Neural crest cell (in vitro differentiated cells): ENCODE results near the gene FKBP11. TPM values are rescaled to one million over a fixed set of nuclear protein-coding genes. Genes with fewer than 3 reads are reported as not detected.

Source experiments
- DNase-seq: peaks from one replicate; pipeline ENCODE4 v3.0.0; 2021; ENCODE audit warnings: low read depth, mixed read lengths, low spot score
- H3K27ac Mint-ChIP-seq: one replicate; pipeline ENCODE4 v1.8.0; 2021; ENCODE audit warnings: mild to moderate bottlenecking, mixed read lengths; ENCODE audit not compliant: unreplicated experiment
- H3K27me3 Mint-ChIP-seq: 2 replicates; pipeline ENCODE4 v1.8.0; 2021; ENCODE audit warnings: low read depth, mild to moderate bottlenecking, mixed read lengths
- H3K36me3 Mint-ChIP-seq: 2 replicates; pipeline ENCODE4 v1.8.0; 2021; ENCODE audit warnings: low read depth, mild to moderate bottlenecking, mixed read lengths
- H3K4me1 Mint-ChIP-seq: 2 replicates; pipeline ENCODE4 v1.8.0; 2021; ENCODE audit warnings: mixed read lengths
- H3K4me3 Mint-ChIP-seq: one replicate; pipeline ENCODE4 v1.8.0; 2021; ENCODE audit warnings: mild to moderate bottlenecking, mixed read lengths
- H3K9me3 Mint-ChIP-seq: 2 replicates; pipeline ENCODE4 v1.8.0; 2021; ENCODE audit warnings: mixed read lengths
- CTCF ChIP-seq: fragments of 200-600 bp; sonication (generic); conservative IDR thresholded peaks from 2 replicates; pipeline ENCODE4 v1.5.0; 2021; ENCODE audit warnings: antibody characterized with exemption, mild to moderate bottlenecking
- long read RNA-seq: library from polyadenylated mRNA; unstranded; transcript quantifications from one replicate; pipeline ENCODE4 v2.0.0, GENCODE V29; 2020
- total RNA-seq: library from RNA; stranded (reverse); gene quantifications from 2 replicates; pipeline ENCODE4 v1.2.1, GENCODE V29; 2021

The FKBP11 gene
- total RNA-seq = 15.1 and 18.6 TPM in 2 replicates
- long read RNA-seq = 0 reads

- H3K9me3 Mint-ChIP-seq = no peaks in the 10 kb centered on the region
- peak; percentile 12 for DNase-seq
- H3K4me3 Mint-ChIP-seq = peak within 1 kb of the TSS; percentile 82
- peaks cover 4% of the 10 kb centered on the region for H3K4me1 Mint-ChIP-seq
- no peak for TF ChIP-seq CTCF
- H3K27me3 Mint-ChIP-seq = peaks cover 3% of the 10 kb centered on the region
- H3K27ac Mint-ChIP-seq = no peak within 1 kb of the TSS
- peaks cover 30% of the 10 kb centered on the region for H3K36me3 Mint-ChIP-seq
These were observed at the start of gene FKBP11 for GRCh38 chr12:48925304-48926011. TSS of gene FKBP11 (minus strand) at chr12:48925492. CDS start at chr12:48925428, 64 bp downstream.

DNA sequence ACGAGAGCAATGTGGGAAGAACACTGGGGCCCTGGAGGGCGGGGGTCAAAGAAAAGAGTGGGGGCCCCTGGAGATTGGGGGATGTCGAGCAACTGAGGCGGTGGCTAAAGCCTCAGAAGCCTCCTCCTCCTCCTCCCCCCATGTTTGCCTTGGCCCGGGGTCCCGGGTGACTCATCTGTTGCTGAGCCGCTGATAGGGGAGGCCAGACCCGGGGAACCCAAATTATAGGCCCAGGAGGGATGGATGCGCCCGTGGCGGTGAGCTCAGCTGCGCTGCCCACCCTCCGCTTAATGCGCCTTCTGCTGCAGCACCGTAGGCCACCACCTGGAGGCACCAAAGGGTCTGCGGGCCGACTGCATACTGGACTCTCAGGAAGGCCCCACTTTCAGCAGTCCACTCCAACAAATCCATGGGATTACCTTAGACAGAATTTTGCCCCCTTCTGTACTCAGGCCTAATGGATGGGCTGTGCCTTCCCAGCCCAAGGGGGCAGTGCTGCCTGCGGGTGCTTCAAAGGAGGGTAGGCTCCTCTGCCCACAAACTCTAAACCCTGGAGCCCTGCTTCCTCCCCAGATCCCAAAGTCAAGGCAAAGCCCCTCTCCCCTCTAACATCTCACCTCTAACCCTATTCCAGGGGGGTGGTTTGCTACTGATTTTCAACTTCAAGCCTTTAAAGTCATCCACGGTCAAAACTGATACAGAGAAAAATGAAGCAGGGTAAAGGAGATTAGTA lies 48.8 kb upstream of the FKBP11 start:
- Mint-ChIP-seq H3K27ac (no peak overlapping the region), H3K36me3 (no peaks in the 10 kb centered on the region), H3K4me1 (peaks cover 26% of the 10 kb centered on the region), H3K4me3 (no peak overlapping the region), H3K9me3 (no peaks in the 10 kb centered on the region), H3K27me3 (peaks cover 99% of the 10 kb centered on the region)
- peak; percentile 71 for DNase-seq
- TF ChIP-seq CTCF = peak; percentile 66

- no peaks in the 10 kb centered on the region for H3K36me3 Mint-ChIP-seq
- H3K4me3 Mint-ChIP-seq = no peak overlapping the region
These were observed 48.2 kb upstream of the FKBP11 start for GRCh38 chr12:48973531-48973930.

GRCh38 chr12:48972952-48973483 lies 47.7 kb upstream of the FKBP11 start:
- H3K36me3 Mint-ChIP-seq = no peaks in the 10 kb centered on the region
- DNase-seq = no peak
- H3K4me1 Mint-ChIP-seq = peaks cover 23% of the 10 kb centered on the region
- H3K4me3 Mint-ChIP-seq = no peak overlapping the region
- H3K9me3 Mint-ChIP-seq = no peaks in the 10 kb centered on the region
- H3K27ac Mint-ChIP-seq = no peak overlapping the region
- no peak for TF ChIP-seq CTCF
- peaks cover 99% of the 10 kb centered on the region for H3K27me3 Mint-ChIP-seq

More at GRCh38 chr12:48973531-48973930, 48.2 kb upstream of the FKBP11 start:
- H3K9me3 Mint-ChIP-seq = no peaks in the 10 kb centered on the region
- H3K4me1 Mint-ChIP-seq = peaks cover 23% of the 10 kb centered on the region
- no peak overlapping the region for H3K27ac Mint-ChIP-seq
- no peak for DNase-seq
- H3K27me3 Mint-ChIP-seq = peaks cover 99% of the 10 kb centered on the region
- no peak for TF ChIP-seq CTCF

DNA sequence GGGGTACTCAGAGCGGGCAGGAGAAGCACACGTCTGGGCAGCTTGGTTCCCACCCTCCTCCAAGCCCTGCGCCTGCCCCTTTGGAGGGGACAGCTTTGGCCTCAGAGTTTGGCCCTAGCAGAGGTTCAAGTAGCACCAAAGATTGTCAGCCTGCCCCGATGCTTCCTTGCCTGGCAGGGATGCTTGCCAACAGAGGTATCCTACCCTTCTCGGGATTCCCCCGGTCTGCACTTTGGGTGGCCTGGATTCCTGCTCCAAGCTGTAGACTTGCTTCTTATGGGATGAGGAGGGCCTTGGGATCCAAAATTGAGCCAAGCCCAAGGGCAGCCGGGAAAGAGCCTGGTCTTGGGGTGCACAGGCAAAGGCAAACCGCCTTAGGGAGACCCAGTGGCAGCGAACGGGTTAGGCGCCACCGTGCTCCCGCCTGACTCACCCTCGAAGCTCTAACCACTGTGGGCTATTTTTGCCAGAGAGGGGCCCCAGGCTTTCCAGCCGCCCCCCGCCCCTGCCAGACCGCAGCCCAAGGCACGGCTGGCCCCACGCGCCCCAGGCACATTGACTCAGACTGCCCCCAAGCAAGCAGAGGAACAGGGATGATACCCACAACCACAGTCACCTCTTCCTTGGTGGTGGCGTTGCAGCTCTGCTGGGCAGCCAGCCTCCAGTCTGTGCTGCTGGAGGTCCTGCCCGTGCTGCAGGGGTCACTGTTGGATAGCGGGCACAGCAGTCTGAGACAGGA lies 47.1 kb upstream of the FKBP11 start:
- no peak for DNase-seq

More for the DNA sequence above, 47.1 kb upstream of the FKBP11 start:
- Mint-ChIP-seq H3K9me3 (no peaks in the 10 kb centered on the region), H3K27ac (no peak overlapping the region), H3K4me1 (peaks cover 18% of the 10 kb centered on the region), H3K27me3 (peaks cover 99% of the 10 kb centered on the region), H3K4me3 (no peak overlapping the region), H3K36me3 (no peaks in the 10 kb centered on the region)
- no peak for TF ChIP-seq CTCF
